ENCODE results near the gene FRMD4A. TPM values are rescaled to one million over a fixed set of nuclear protein-coding genes. Genes with fewer than 3 reads are reported as not detected.

FRMD4A gene
- total RNA-seq, 1 experiment from 2014 or later, result 19.6 TPM

- H3K9ac ChIP-seq (ENCODE audit: extremely low read depth, insufficient read length, low read length), result no peak overlapping the region
- no peaks in the 10 kb centered on the region for H3K9me3 Mint-ChIP-seq
Measured at GRCh38 chr10:13960603-13961002, 370.1 kb downstream of the FRMD4A start.

More at GRCh38 chr10:13960603-13961002, 370.1 kb downstream of the FRMD4A start:
- H4K91ac ChIP-seq (ENCODE audit: insufficient read length, low read depth, low read length), result no peak overlapping the region
- no peak overlapping the region for H3K14ac ChIP-seq (ENCODE audit: insufficient read depth, low read length)
- H2AFZ ChIP-seq (ENCODE audit: low read length), result no peak overlapping the region
- no peak overlapping the region for H2BK5ac ChIP-seq (ENCODE audit: insufficient read length, low read length)
- H3K4ac ChIP-seq (ENCODE audit: low read depth, low read length), result no peak overlapping the region
- H3K4me1 ChIP-seq (ENCODE audit: insufficient read depth, low read length), result peaks cover 4% of the 10 kb centered on the region; the same call in 1 of the 2 replicates
- no peaks in the 10 kb centered on the region for H3K79me1 ChIP-seq (ENCODE audit: insufficient read depth, low read depth, low read length, poor library complexity, severe bottlenecking)
- no peaks in the 10 kb centered on the region for H3K27me3 Mint-ChIP-seq (ENCODE audit: low read depth)
- no peak overlapping the region for H4K5ac ChIP-seq (ENCODE audit: insufficient read length, low read depth, low read length)
- H3K4me1 Mint-ChIP-seq, result peaks cover 19 to 44% of the 10 kb centered on the region in 2 experiments
- H3K4me2 ChIP-seq (ENCODE audit: insufficient read depth, insufficient read length, low read length), result no peak overlapping the region
- no peaks in the 10 kb centered on the region for H3K79me2 ChIP-seq (ENCODE audit: insufficient read depth, low read length)
- H3K23me2 ChIP-seq (ENCODE audit: insufficient read length, low read depth, low read length, poor library complexity, severe bottlenecking), result no peaks in the 10 kb centered on the region
- no peaks in the 10 kb centered on the region for H3K9me3 ChIP-seq (ENCODE audit: control insufficient read depth, low read depth, low read length)
- H2BK20ac ChIP-seq (ENCODE audit: low read depth, low read length, poor library complexity, severe bottlenecking), result no peak overlapping the region
- no peak overlapping the region for H3K27ac ChIP-seq (ENCODE audit: insufficient read length, low read depth, low read length)
- H2BK15ac ChIP-seq (ENCODE audit: low read depth, low read length), result no peak overlapping the region
- no peak overlapping the region for H3K27ac Mint-ChIP-seq
- H3T11ph ChIP-seq (ENCODE audit: low read length), result no peak overlapping the region
- no peak overlapping the region for H2AK5ac ChIP-seq (ENCODE audit: insufficient read length, low read length)
- no peak for DNase-seq
- H3K18ac ChIP-seq (ENCODE audit: insufficient read length, low read depth, low read length), result no peak overlapping the region
- TF ChIP-seq CTCF (conservative IDR thresholded peaks at IDR 0.05), result no peak
- no peak overlapping the region for H3K56ac ChIP-seq (ENCODE audit: insufficient read length, low read depth, low read length)
- H3K36me3 Mint-ChIP-seq (ENCODE audit: insufficient read depth in 1 of 3, low read depth in 3 of 3), result no peaks in the 10 kb centered on the region
- no peak overlapping the region for H2BK12ac ChIP-seq (ENCODE audit: insufficient read length, low read depth, low read length)
- no peak overlapping the region for H3K4me3 Mint-ChIP-seq
- no peaks in the 10 kb centered on the region for H4K20me1 ChIP-seq (ENCODE audit: control insufficient read depth, insufficient read depth, insufficient read length)
- H3K27me3 ChIP-seq (ENCODE audit: insufficient read depth, low read length), result no peaks in the 10 kb centered on the region
- WGBS (ENCODE audit: extremely low coverage, insufficient read length, low lambda C conversion rate), result no CpG with 5 or more reads among the region's 3 CpGs
- no peak overlapping the region for H2BK120ac ChIP-seq (ENCODE audit: low read depth, low read length, poor library complexity, severe bottlenecking)
- no peak overlapping the region for H3K23ac ChIP-seq (ENCODE audit: insufficient read length, low read depth, low read length)
- H4K8ac ChIP-seq (replicated peaks; ENCODE audit: insufficient read length, low read depth, low read length), result no peak overlapping the region

Data from H9 (cell line).